Naive B cell (primary cell): ENCODE data around the gene UBE3D. TPM values are rescaled to one million over a fixed set of nuclear protein-coding genes. Genes with fewer than 3 reads are reported as not detected.
A peak's percentile ranks its signal among the peaks of the same experiment; 100 is the strongest.

ENCODE experiments used
- ATAC-seq, 2 donors: fragments of 150-1000 bp; cut with Tn5 transposase; 2 replicates each; pipeline ENCODE4 v1.10.0; 2021; ENCODE audit warnings: low read depth in 2 of 2, mild to moderate bottlenecking in 2 of 2, moderate library complexity in 2 of 2
- DNase-seq: peaks from one replicate; pipeline ENCODE4 v3.0.0; 2022
- H3K27ac Mint-ChIP-seq, 6 donors: one replicate each; pipeline ENCODE4 v1.8.0; 2020 to 2022; ENCODE audit warnings: mild to moderate bottlenecking in 6 of 6, mixed read lengths in 6 of 6, moderate library complexity in 5 of 6, inconsistent platforms in 2 of 6
- H3K27me3 Mint-ChIP-seq, 3 donors: one replicate each; pipeline ENCODE4 v1.8.0; 2021 to 2022; ENCODE audit warnings: mixed read lengths in 3 of 3, mild to moderate bottlenecking in 1 of 3
- H3K36me3 Mint-ChIP-seq, 2 donors: one replicate each; pipeline ENCODE4 v1.8.0; 2020 to 2022; ENCODE audit warnings: mixed read lengths in 2 of 2, inconsistent platforms in 1 of 2, mild to moderate bottlenecking in 1 of 2
- H3K4me1 Mint-ChIP-seq, 3 donors: one replicate each; pipeline ENCODE4 v1.8.0; 2020 to 2022; ENCODE audit warnings: mixed read lengths in 3 of 3, inconsistent platforms in 1 of 3, mild to moderate bottlenecking in 1 of 3, moderate library complexity in 1 of 3
- H3K4me3 Mint-ChIP-seq, 8 donors: one replicate each; pipeline ENCODE4 v1.8.0; 2020 to 2022; ENCODE audit warnings: mild to moderate bottlenecking in 8 of 8, mixed read lengths in 8 of 8, moderate library complexity in 8 of 8, inconsistent platforms in 2 of 8
- H3K9me3 Mint-ChIP-seq, 7 donors: one replicate each; pipeline ENCODE4 v1.8.0; 2020 to 2022; ENCODE audit warnings: mixed read lengths in 7 of 7, mild to moderate bottlenecking in 5 of 7, inconsistent platforms in 2 of 7, moderate library complexity in 1 of 7
- polyA plus RNA-seq, 6 donors: library from polyadenylated mRNA; unstranded; fragments of 300-500 nt; fragmentation: Illumina TruSeq; gene quantifications; one replicate each; pipeline ENCODE4 v1.2.3, GENCODE V29; 2021; ENCODE audit warnings: low read depth in 6 of 6

The UBE3D gene
- polyA plus RNA-seq, 6 donors from 2014 or later: 1.4 to 4.6 (median 3.6) TPM

DNA sequence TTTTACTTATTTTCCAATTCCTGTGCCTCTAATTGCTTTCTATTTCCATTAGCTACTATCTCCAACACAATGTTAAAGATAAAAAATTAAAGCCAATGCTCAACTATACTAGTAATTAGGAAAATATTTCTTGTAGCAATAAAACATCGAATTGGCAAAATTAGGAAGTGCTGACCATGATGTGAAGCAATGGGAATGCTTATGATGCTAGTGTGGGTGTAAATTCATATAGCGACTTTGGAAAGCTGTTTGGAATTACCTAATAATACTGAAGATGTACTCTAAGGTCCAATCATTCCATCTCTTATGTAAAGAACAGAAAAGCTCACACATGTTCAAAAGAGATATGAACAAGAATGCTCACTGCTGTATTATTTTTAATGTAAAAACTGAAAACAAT lies 78.2 kb downstream of the UBE3D start:
- Mint-ChIP-seq H3K27me3 (no peaks in the 10 kb centered on the region), H3K36me3 (peaks cover 0 to under 1% of the 10 kb centered on the region in 2 donors), H3K27ac (no peak overlapping the region), H3K4me1 (no peaks in the 10 kb centered on the region), H3K9me3 (peaks cover 0 to 1% (median 0%) of the 10 kb centered on the region in 7 donors), H3K4me3 (no peak overlapping the region)
- ATAC-seq: no peak
- DNase-seq: no peak

DNA sequence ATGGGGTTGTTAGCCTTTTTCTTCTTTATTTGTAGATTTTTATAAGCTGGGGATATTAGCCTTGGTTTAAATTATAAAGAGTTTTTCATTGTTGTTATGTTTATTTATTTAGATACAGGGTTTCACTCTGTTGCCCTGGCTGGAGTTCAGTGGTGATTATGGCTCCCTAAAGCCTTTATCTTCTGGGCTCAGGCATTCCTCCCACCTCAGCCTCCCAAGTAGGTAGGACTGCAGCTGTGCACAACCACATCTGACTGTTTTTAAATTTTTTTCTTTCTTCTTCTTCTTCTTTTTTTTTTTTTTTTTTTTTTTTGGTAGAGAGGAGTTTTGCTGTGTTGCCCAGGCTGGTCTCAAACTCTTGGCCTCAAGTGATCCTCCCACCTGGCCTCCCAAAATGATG lies 80.9 kb downstream of the UBE3D start:
- H3K36me3 Mint-ChIP-seq: no peaks in the 10 kb centered on the region

DNA sequence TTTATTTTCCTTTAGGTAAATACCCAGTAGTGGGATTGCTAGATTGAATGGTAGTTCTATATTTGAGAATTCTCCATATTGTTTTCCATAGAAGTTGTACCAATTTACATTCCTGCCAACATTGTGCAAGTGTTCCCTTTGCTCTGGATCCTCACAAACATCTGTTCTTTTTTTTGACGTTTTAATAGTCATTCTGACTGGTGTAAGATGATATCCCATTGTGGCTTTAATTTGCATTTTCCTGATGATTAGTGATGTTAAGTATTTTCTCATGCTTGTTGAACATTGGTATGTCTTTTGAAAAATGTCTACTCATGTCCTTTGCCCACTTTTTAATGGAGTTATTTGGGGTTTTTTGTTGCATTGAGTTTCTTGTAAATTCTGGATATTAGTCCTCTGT lies 85.6 kb downstream of the UBE3D start:
- Mint-ChIP-seq H3K36me3 (no peaks in the 10 kb centered on the region), H3K9me3 (peaks cover 0 to 3% (median 0%) of the 10 kb centered on the region in 7 donors), H3K27me3 (no peaks in the 10 kb centered on the region), H3K4me3 (no peak overlapping the region), H3K4me1 (no peaks in the 10 kb centered on the region), H3K27ac (no peak overlapping the region)
- DNase-seq (no peak), ATAC-seq (no peak)

More for the DNA sequence above, 80.9 kb downstream of the UBE3D start:
- H3K27ac Mint-ChIP-seq: no peak overlapping the region
- H3K4me3 Mint-ChIP-seq: no peak overlapping the region
- DNase-seq (no peak), ATAC-seq (no peak)
- H3K4me1 Mint-ChIP-seq: no peaks in the 10 kb centered on the region
- peaks cover 0 to 3% (median 0%) of the 10 kb centered on the region in 7 donors for H3K9me3 Mint-ChIP-seq
- no peaks in the 10 kb centered on the region for H3K27me3 Mint-ChIP-seq

DNA sequence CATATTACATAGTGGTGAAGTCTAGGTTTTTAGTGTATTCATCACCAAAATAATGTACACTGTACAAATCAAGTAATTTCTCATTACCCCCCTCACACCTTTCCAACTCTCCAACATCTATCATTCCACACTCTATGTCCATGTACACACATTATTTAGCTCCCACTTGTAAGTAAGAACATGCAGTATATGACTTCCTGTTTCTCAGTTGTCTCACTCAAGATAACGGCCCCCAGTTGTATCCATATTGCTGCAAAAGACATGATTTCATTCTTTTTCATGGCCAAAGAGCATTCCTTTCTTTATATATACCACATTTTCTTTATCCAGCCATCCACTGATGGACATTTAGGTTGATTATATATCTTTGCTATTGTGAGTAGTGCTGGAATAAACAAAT lies 86.0 kb downstream of the UBE3D start:
- Mint-ChIP-seq H3K27ac (no peak overlapping the region), H3K4me3 (no peak overlapping the region), H3K4me1 (no peaks in the 10 kb centered on the region), H3K36me3 (no peaks in the 10 kb centered on the region), H3K27me3 (no peaks in the 10 kb centered on the region), H3K9me3 (peaks cover 0 to 3% (median 0%) of the 10 kb centered on the region in 7 donors)
- no peak for DNase-seq
- no peak for ATAC-seq

DNA sequence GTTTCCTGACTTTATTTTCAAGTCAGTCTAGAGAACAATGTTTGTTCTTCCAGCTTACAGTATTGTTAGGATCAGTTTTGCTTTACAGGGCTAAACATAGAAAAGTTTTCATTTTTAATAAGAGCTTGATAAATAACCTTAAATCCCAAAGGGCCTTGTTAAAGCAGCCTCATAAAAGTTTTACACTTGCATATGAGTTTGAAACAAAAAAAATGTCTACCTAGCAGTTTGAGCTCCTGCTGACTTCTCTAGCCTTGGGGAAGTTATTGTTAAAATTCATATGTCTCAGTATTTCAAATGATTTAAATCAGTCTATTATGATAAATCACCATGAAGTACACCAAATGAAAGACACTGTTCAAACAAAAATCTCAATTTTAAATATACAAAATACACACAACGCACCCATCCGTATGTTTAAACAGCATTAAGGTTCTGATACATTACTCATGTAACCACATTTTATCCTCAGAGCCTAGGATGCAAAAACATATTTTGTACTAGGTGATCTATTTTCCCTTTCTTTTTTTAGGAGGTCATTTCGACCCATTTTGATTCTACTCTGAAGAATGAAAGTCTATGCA lies 87.2 kb downstream of the UBE3D start:
- Mint-ChIP-seq H3K4me1 (no peaks in the 10 kb centered on the region), H3K27me3 (no peaks in the 10 kb centered on the region), H3K9me3 (peaks cover 0 to 2% (median 0%) of the 10 kb centered on the region in 7 donors), H3K4me3 (no peak overlapping the region), H3K36me3 (no peaks in the 10 kb centered on the region), H3K27ac (no peak overlapping the region)
- no peak for ATAC-seq
- DNase-seq: no peak

DNA sequence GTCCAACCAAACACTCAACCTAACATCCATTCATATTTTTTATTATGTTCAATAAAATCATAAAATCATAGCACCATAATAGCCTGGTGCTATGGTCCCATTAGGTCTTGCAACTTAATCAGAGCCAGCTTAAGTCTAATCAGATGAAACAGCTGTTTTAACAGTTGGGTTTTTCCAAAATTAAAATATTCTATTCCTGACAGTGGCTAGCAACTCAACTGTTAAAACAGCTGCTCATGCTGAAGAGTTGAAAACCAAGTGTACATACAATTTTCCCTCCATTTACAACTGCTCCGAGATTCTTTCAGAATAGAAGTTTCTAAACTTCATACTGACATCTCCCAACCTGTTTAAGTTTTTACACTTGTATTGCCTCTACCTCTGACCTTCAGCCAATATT lies 89.5 kb downstream of the UBE3D start:
- no peaks in the 10 kb centered on the region for H3K27me3 Mint-ChIP-seq
- peaks cover 0 to 6% of the 10 kb centered on the region in 2 donors for H3K36me3 Mint-ChIP-seq
- H3K9me3 Mint-ChIP-seq: peaks cover 0 to 2% (median 0%) of the 10 kb centered on the region in 7 donors
- no peaks in the 10 kb centered on the region for H3K4me1 Mint-ChIP-seq
- ATAC-seq (no peak), DNase-seq (no peak)
- H3K4me3 Mint-ChIP-seq: no peak overlapping the region
- no peak overlapping the region for H3K27ac Mint-ChIP-seq

DNA sequence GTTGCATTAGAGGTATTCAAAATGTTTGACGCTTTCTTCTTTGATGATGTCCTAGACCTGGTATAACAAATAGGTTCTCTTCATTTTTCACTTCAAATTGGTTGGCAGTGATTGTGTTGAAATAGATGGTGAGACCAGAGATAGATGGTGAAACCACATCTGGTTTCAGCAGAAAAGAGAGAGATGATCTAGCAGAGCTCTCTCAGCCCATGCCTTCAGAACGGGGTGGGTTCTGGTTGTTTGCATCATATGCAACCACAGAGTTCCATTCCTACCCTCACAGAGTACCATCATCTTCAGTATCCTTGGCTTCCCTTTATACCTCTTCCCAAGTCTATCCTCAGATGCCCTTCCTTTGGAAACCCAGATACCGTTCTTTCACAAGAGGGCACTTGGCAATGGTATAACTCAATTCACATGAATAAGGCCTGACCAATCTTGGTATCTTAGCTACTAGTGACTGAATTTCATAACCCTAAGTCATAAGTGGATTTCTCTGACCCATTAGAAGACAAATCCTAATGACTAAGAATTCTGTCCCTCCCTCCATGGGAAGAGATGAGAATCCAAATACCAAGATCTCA lies 93.7 kb downstream of the UBE3D start:
- peak overlapping the region in 1 of 6 donors; percentile 79 for H3K27ac Mint-ChIP-seq
- peaks cover 0 to under 1% (median 0%) of the 10 kb centered on the region in 7 donors for H3K9me3 Mint-ChIP-seq
- H3K4me1 Mint-ChIP-seq: peaks cover 0 to 9% (median 5%) of the 10 kb centered on the region in 3 donors

DNA sequence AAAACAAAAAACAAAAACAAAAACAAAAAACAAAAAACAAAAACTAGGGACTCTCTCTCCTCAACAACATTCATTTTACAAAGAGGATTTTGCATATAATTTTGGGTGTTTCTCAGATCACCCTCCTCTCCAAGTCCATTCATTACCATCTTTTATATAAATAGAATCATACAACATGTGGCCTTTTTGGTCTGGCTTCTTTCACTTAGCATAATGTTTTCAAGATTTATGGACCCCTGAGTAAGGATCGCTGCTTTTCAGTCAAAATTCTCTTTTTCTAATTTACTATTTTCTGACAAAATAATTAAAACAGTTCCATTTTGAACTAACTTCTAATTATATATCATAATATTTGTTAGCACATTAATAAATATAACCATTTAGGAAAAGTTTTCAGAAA lies 94.8 kb downstream of the UBE3D start:
- H3K36me3 Mint-ChIP-seq: peaks cover 0 to 10% of the 10 kb centered on the region in 2 donors
- H3K27me3 Mint-ChIP-seq: no peaks in the 10 kb centered on the region
- DNase-seq: no peak

More for the DNA sequence above, 93.7 kb downstream of the UBE3D start:
- ATAC-seq (no peak), DNase-seq (no peak)
- Mint-ChIP-seq H3K27me3 (no peaks in the 10 kb centered on the region), H3K36me3 (peaks cover 0 to 10% of the 10 kb centered on the region in 2 donors), H3K4me3 (no peak overlapping the region)

DNA sequence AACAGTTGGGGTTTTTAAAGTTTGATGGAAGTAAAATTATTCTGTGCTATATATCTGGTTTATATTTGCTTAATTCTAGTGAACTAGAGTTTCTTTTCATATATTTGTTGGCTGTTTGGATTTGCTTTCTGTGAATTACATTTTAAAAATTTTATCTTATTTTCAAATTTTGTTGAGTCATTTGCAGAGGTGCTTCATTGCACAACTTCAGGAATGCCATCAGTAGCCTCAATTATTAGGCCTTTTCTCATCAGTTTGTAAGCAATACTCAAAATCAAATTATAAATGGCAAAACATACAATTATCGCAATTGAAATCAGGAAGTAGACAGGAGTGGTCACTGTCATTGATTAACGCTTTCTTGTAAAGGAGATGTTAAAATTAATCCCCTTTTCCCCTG lies 96.9 kb downstream of the UBE3D start:
- H3K36me3 Mint-ChIP-seq: peaks cover 0 to 10% of the 10 kb centered on the region in 2 donors
- H3K27ac Mint-ChIP-seq: no peak overlapping the region
- H3K27me3 Mint-ChIP-seq: no peaks in the 10 kb centered on the region
- H3K4me3 Mint-ChIP-seq: no peak overlapping the region
- ATAC-seq: no peak
- H3K9me3 Mint-ChIP-seq: peaks cover 0 to 1% (median 0%) of the 10 kb centered on the region in 7 donors
- DNase-seq: no peak
- peaks cover 0 to 9% (median 5%) of the 10 kb centered on the region in 3 donors for H3K4me1 Mint-ChIP-seq

More for the DNA sequence above, 94.8 kb downstream of the UBE3D start:
- Mint-ChIP-seq H3K4me1 (peaks cover 0 to 9% (median 5%) of the 10 kb centered on the region in 3 donors), H3K4me3 (no peak overlapping the region), H3K9me3 (peaks cover 0 to 1% (median 0%) of the 10 kb centered on the region in 7 donors), H3K27ac (no peak overlapping the region)
- ATAC-seq: no peak

DNA sequence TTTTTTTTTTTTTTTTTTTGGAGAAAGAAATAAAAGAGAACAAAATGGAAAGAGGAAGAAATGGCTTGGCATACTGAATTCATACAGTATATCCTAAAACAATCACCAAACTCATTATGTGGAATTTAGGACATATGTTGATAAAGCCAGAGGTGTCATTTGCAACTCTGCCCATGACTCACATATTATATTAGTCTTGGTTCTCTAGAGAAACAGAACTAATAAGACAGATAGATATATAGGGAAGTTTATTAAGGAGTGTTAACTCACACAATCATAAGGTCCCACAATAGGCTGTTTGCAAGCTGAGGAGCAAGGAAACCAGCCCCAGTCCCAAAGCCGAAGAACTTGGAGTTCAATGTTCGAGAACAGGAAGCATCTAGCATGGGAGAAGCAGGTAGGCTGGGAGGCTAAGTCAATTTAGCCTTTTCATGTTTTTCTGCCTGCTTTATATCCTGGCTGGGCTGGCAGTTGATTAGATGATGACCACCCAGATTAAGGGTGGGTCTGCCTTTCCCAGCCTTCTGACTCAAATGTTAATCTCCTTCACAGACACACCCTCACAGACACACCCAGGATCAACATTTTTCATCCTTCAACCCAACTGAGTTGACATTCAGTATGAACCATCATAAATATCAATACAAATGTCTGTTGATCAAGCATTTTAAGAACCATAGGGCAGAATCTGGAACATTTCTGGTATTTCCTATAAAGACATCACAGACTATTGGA lies 102.3 kb downstream of the UBE3D start:
- Mint-ChIP-seq H3K36me3 (peaks cover 0 to 5% of the 10 kb centered on the region in 2 donors), H3K9me3 (peaks cover 0 to 1% (median 0%) of the 10 kb centered on the region in 7 donors), H3K27me3 (no peaks in the 10 kb centered on the region), H3K4me1 (no peaks in the 10 kb centered on the region), H3K4me3 (no peak overlapping the region), H3K27ac (no peak overlapping the region)
- ATAC-seq: no peak
- no peak for DNase-seq

DNA sequence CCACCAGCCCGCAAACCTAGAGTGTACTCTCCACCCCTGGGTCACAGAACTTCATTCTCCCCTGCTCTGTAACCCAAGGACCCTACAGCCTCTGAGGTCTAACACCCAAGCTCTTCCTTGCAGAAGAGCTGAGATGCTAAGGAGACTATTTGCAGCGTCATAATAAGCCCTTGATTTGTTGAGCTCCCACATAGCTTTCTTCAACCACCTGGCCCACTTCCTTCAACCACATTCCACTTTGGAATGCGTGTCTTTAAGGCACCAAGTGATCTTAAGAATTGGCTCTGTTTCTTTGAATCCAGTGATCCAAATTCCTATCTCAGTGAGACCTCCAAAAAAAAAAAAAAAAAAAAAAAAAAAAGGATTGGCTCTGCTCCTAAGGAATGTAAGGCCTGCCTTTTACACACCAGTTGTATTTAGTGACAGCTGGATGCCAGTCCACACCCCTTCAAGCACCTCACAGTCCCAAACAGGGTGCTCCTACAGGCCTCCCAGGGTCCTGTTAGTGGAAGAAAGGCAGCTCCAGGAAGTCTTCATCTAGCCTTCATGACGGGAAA lies 106.2 kb downstream of the UBE3D start:
- H3K4me1 Mint-ChIP-seq: peaks cover 11 to 12% (median 12%) of the 10 kb centered on the region in 3 donors
- H3K36me3 Mint-ChIP-seq: peaks cover 0 to 15% of the 10 kb centered on the region in 2 donors
- ATAC-seq: no peak
- H3K9me3 Mint-ChIP-seq: no peaks in the 10 kb centered on the region
- no peak for DNase-seq
- no peaks in the 10 kb centered on the region for H3K27me3 Mint-ChIP-seq
- no peak overlapping the region for H3K27ac Mint-ChIP-seq
- H3K4me3 Mint-ChIP-seq: no peak overlapping the region

DNA sequence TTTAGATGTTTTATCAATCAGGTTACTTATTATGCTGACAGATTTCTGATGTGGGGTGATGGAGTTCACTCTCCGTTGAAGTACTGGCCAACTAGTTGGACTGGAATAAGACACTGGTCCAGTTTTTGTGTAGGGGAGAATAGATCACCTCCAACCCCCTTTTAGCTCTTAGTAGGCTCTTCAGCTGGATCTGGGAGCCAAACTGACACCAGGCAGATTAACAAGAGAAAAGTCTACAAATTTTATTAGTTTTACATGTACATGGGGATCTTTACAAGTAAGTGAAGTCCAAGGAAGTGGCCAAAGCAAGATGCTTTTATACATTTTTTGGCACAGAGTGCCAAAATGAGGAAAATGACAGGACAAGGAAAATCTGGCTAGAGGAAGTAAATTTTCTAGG lies 107.1 kb downstream of the UBE3D start:
- H3K27me3 Mint-ChIP-seq: no peaks in the 10 kb centered on the region
- no peak for DNase-seq
- H3K9me3 Mint-ChIP-seq: no peaks in the 10 kb centered on the region
- ATAC-seq: no peak
- peaks cover 11 to 12% (median 12%) of the 10 kb centered on the region in 3 donors for H3K4me1 Mint-ChIP-seq
- H3K36me3 Mint-ChIP-seq: peaks cover 4 to 18% of the 10 kb centered on the region in 2 donors
- no peak overlapping the region for H3K27ac Mint-ChIP-seq
- H3K4me3 Mint-ChIP-seq: no peak overlapping the region

DNA sequence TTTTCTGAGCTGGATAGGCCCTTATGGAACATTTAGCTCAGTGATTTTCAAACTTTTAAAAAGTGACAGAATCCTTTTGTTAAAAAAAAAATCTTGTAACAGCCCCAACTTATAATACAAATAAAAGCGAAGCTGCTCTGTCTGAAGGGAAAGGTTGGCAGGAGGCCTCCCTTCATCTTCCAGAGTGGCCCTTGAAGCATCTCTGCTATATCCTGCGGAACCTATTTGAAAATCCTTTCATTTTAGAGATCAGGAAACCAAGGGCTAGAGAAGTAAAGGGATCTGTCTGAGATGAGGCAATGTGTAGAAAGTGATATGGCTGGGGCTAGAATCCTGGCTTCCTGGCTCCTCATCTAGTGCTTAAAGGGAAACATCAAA lies 107.8 kb downstream of the UBE3D start:
- peaks cover 11 to 12% (median 12%) of the 10 kb centered on the region in 3 donors for H3K4me1 Mint-ChIP-seq
- DNase-seq (no peak), ATAC-seq (no peak)
- H3K36me3 Mint-ChIP-seq: peaks cover 9 to 21% of the 10 kb centered on the region in 2 donors
- H3K27me3 Mint-ChIP-seq: no peaks in the 10 kb centered on the region
- no peak overlapping the region for H3K27ac Mint-ChIP-seq
- H3K9me3 Mint-ChIP-seq: no peaks in the 10 kb centered on the region
- no peak overlapping the region for H3K4me3 Mint-ChIP-seq
